Measurements from ENCODE around the gene TNFRSF4.
A peak's percentile ranks its signal among the peaks of the same experiment; 100 is the strongest.

Gene TNFRSF4

GRCh38 chr1:1234180-1234808 is 20.3 kb upstream of the TNFRSF4 start:
- no peak overlapping the region for H3K9ac ChIP-seq
- H3K9me3 ChIP-seq (ENCODE audit: control insufficient read depth, low read length) = no peaks in the 10 kb centered on the region
- no peak for TF ChIP-seq CTCF (IDR thresholded peaks at IDR 0.05)
- no peak overlapping the region for H3K27ac ChIP-seq
- H3K4me3 ChIP-seq (ENCODE audit: low read depth, low read length) = no peak overlapping the region
- H3K79me2 ChIP-seq = peaks cover 16% of the 10 kb centered on the region
- H3K4me2 ChIP-seq (ENCODE audit: low read length) = no peak overlapping the region
- peaks cover 5% of the 10 kb centered on the region for H3K4me1 ChIP-seq
- H3K36me3 ChIP-seq (ENCODE audit: control insufficient read depth, insufficient read depth, low read length) = no peaks in the 10 kb centered on the region
- no peak overlapping the region for H2AFZ ChIP-seq
- H3K27me3 ChIP-seq (ENCODE audit: control insufficient read depth, insufficient read depth, low read length) = no peaks in the 10 kb centered on the region

- Histone ChIP-seq H3K36me3 (ENCODE audit: control insufficient read depth, insufficient read depth, low read length) (no peaks in the 10 kb centered on the region), H3K27me3 (ENCODE audit: control insufficient read depth, insufficient read depth, low read length) (no peaks in the 10 kb centered on the region), H3K79me2 (peaks cover 24% of the 10 kb centered on the region), H3K9ac (no peak overlapping the region), H3K4me3 (ENCODE audit: low read depth, low read length) (no peak overlapping the region), H2AFZ (no peak overlapping the region), H3K4me1 (peaks cover 5% of the 10 kb centered on the region), H3K9me3 (ENCODE audit: control insufficient read depth, low read length) (no peaks in the 10 kb centered on the region), H3K27ac (no peak overlapping the region), H3K4me2 (ENCODE audit: low read length) (no peak overlapping the region)
- TF ChIP-seq CTCF (IDR thresholded peaks at IDR 0.05) = no peak
Measured at GRCh38 chr1:1233567-1233892, 19.6 kb upstream of the TNFRSF4 start.

GRCh38 chr1:1232796-1233566 is 19.0 kb upstream of the TNFRSF4 start:
- no peak overlapping the region for H3K27ac ChIP-seq
- H3K9ac ChIP-seq = no peak overlapping the region
- no peaks in the 10 kb centered on the region for H3K36me3 ChIP-seq (ENCODE audit: control insufficient read depth, insufficient read depth, low read length)
- TF ChIP-seq CTCF (IDR thresholded peaks at IDR 0.05) = no peak
- no peak overlapping the region for H2AFZ ChIP-seq
- no peaks in the 10 kb centered on the region for H3K27me3 ChIP-seq (ENCODE audit: control insufficient read depth, insufficient read depth, low read length)
- peak overlapping the region; percentile 42 for H3K4me2 ChIP-seq (ENCODE audit: low read length)
- no peak overlapping the region for H3K4me3 ChIP-seq (ENCODE audit: low read depth, low read length)
- peaks cover 27% of the 10 kb centered on the region for H3K79me2 ChIP-seq
- peaks cover 5% of the 10 kb centered on the region for H3K4me1 ChIP-seq
- H3K9me3 ChIP-seq (ENCODE audit: control insufficient read depth, low read length) = no peaks in the 10 kb centered on the region

GRCh38 chr1:1232208-1232795 is 18.3 kb upstream of the TNFRSF4 start, which contains the start of gene B3GALT6:
TSS of gene B3GALT6 (plus strand) at chr1:1232237. CDS start at chr1:1232279, 42 bp downstream.
- no peaks in the 10 kb centered on the region for H3K9me3 ChIP-seq (ENCODE audit: control insufficient read depth, low read length)
- H3K9ac ChIP-seq = peak within 1 kb of the TSS; percentile 53
- no peaks in the 10 kb centered on the region for H3K27me3 ChIP-seq (ENCODE audit: control insufficient read depth, insufficient read depth, low read length)
- H3K4me2 ChIP-seq (ENCODE audit: low read length) = peak within 1 kb of the TSS; percentile 68
- peak within 1 kb of the TSS; percentile 65 for H3K27ac ChIP-seq
- peak within 1 kb of the TSS; percentile 75 for H2AFZ ChIP-seq
- TF ChIP-seq CTCF (IDR thresholded peaks at IDR 0.05) = no peak
- peaks cover 33% of the 10 kb centered on the region for H3K79me2 ChIP-seq
- H3K4me3 ChIP-seq (ENCODE audit: low read depth, low read length) = peak within 1 kb of the TSS; percentile 74
- H3K36me3 ChIP-seq (ENCODE audit: control insufficient read depth, insufficient read depth, low read length) = no peaks in the 10 kb centered on the region
- H3K4me1 ChIP-seq = peaks cover 5% of the 10 kb centered on the region
